MM.1S (cell line): ENCODE results near the gene SAMHD1.

Experiments used
- CTCF ChIP-seq: fragments of 300-600 bp; sonication (generic); IDR thresholded peaks from 2 replicates; pipeline ENCODE4 v1.5.1; 2016; ENCODE audit warnings: antibody characterized with exemption, low read length, mixed read lengths
- EZH2 ChIP-seq: fragments of 300-600 bp; sonication (generic); optimal IDR thresholded peaks from 2 replicates; pipeline ENCODE3; 2017; ENCODE audit warnings: low read depth, mild to moderate bottlenecking, antibody characterized with exemption, low read length, mixed read lengths
- EZH2phosphoT487 ChIP-seq: fragments of 300-600 bp; sonication (generic); IDR thresholded peaks from 2 replicates; pipeline ENCODE4 v1.6.1; 2018; ENCODE audit warnings: antibody characterized with exemption, low read length

GRCh38 chr20:36861875-36862801 is 89.4 kb downstream of the SAMHD1 start:
- TF ChIP-seq CTCF: no peak
- TF ChIP-seq EZH2: no peak
- no peak for TF ChIP-seq EZH2phosphoT487
